K562 (cell line): ENCODE results near the gene TXNIP. TPM values are rescaled to one million over a fixed set of nuclear protein-coding genes. Genes with fewer than 3 reads are reported as not detected.
A peak's percentile ranks its signal among the peaks of the same experiment; 100 is the strongest.

Source experiments
- ATF2 ChIP-seq: sonication (generic); formaldehyde crosslinking; IDR thresholded peaks from 2 replicates; pipeline ENCODE4 v1.8.1; 2022; ENCODE audit warnings: missing genetic modification reagents
- BRF2 ChIP-seq: IDR thresholded peaks from 3 replicates; pipeline ENCODE4 v1.6.1; 2011; ENCODE audit warnings: borderline replicate concordance, mild to moderate bottlenecking; ENCODE audit not compliant: insufficient read length, insufficient read depth
- FOXJ3 ChIP-seq: sonication (generic); formaldehyde crosslinking; IDR thresholded peaks from 2 replicates; pipeline ENCODE4 v1.4.0; 2020; ENCODE audit warnings: mild to moderate bottlenecking, missing genetic modification reagents
- KLF1 ChIP-seq: fragments of 450-650 bp; IDR thresholded peaks from 2 replicates; pipeline ENCODE4 v1.6.1; 2016; ENCODE audit warnings: missing genetic modification characterization, missing compliant biosample characterization
- MBD1 ChIP-seq: fragments of 250-450 bp; sonication (Bioruptor Pico); IDR thresholded peaks from 2 replicates; pipeline ENCODE4 v1.8.0; 2022; ENCODE audit warnings: inconsistent platforms
- MCM5 ChIP-seq: fragments of 450-650 bp; IDR thresholded peaks from 2 replicates; pipeline ENCODE4 v1.6.1; 2016; ENCODE audit warnings: low read depth
- RAD51 ChIP-seq: fragments of 450-650 bp; IDR thresholded peaks from 2 replicates; pipeline ENCODE4 v1.7.1; 2016; ENCODE audit warnings: low read depth, mild to moderate bottlenecking, borderline replicate concordance
- RBM25 ChIP-seq: fragments of 200-400 bp; formaldehyde crosslinking; IDR thresholded peaks from 2 replicates; pipeline ENCODE4 v1.6.1; 2018; ENCODE audit warnings: low read length, low read depth, moderate library complexity; ENCODE audit not compliant: severe bottlenecking
- SAP30 ChIP-seq: fragments of 200-600 bp; sonication (generic); IDR thresholded peaks from 2 replicates; pipeline ENCODE4 v1.6.1; 2012; ENCODE audit warnings: borderline replicate concordance, low read depth, mild to moderate bottlenecking, moderate library complexity, low read length, control low read depth, inconsistent platforms; ENCODE audit not compliant: insufficient read depth, poor library complexity, severe bottlenecking
- SIX5 ChIP-seq, 2 experiments: IDR thresholded peaks; 2 replicates each; pipeline ENCODE4 v1.6.1; 2011; ENCODE audit warnings: low read length in 2 of 2, borderline replicate concordance in 1 of 2, low read depth in 1 of 2, mild to moderate bottlenecking in 1 of 2, moderate library complexity in 1 of 2; ENCODE audit not compliant: insufficient read depth in 1 of 2
- SNRNP70 ChIP-seq: fragments of 200-400 bp; formaldehyde crosslinking; optimal IDR thresholded peaks from 2 replicates; pipeline ENCODE3; 2017; ENCODE audit warnings: low read depth, low read length
- SRSF3 ChIP-seq: fragments of 200-400 bp; formaldehyde crosslinking; IDR thresholded peaks from 2 replicates; pipeline ENCODE4 v1.6.1; 2016; ENCODE audit warnings: mild to moderate bottlenecking, low read length, moderate library complexity; ENCODE audit not compliant: insufficient read depth
- TEAD1 ChIP-seq, 2 experiments: fragments of 450-650 bp in 1 of 2; sonication (generic) in 1 of 2; formaldehyde crosslinking; IDR thresholded peaks; 2 replicates each; pipeline versions ENCODE4 v1.4.0 to v1.8.0; 2020 to 2022; ENCODE audit warnings: mild to moderate bottlenecking in 2 of 2, missing genetic modification reagents in 1 of 2
- TSC22D4 ChIP-seq: fragments of 450-650 bp; IDR thresholded peaks from 2 replicates; pipeline ENCODE4 v1.6.1; 2016; ENCODE audit warnings: missing genetic modification characterization, missing biosample characterization, control low read depth
- ZFP91 ChIP-seq: sonication (generic); formaldehyde crosslinking; IDR thresholded peaks from 2 replicates; pipeline ENCODE4 v1.8.0; 2022; ENCODE audit warnings: mild to moderate bottlenecking, missing genetic modification reagents
- ZNF431 ChIP-seq: sonication (generic); formaldehyde crosslinking; IDR thresholded peaks from 2 replicates; pipeline ENCODE4 v1.8.0; 2022; ENCODE audit warnings: mild to moderate bottlenecking, missing genetic modification reagents
- ZNF512 ChIP-seq: IDR thresholded peaks from 2 replicates; pipeline ENCODE4 v1.6.1; 2016; ENCODE audit warnings: missing genetic modification characterization, missing compliant biosample characterization
- ZNF79 ChIP-seq: fragments of 250-450 bp; sonication (Bioruptor Pico); IDR thresholded peaks from 2 replicates; pipeline ENCODE4 v1.4.0; 2020; ENCODE audit warnings: low read depth, mild to moderate bottlenecking, moderate library complexity
- polyA plus RNA-seq, 8 experiments: library from polyadenylated mRNA; depleted of rRNA in 4 of 8; stranded (reverse) in 5 of 8; unstranded in 3 of 8; fragments of >200 nt; fragmentation: Nextera tagmentation in 2 of 8; fragmentation: Illumina TruSeq in 1 of 8; extraction: Ambion mirVana in 2 of 8; extraction: Trizol in 1 of 8; gene quantifications; 2 replicates each; pipeline versions ENCODE4 v1.2.1 to v1.2.3, GENCODE V29; 2011 to 2014; ENCODE audit warnings: inconsistent platforms in 1 of 8, missing spikeins in 1 of 8
- total RNA-seq, 7 experiments: library from RNA; depleted of rRNA in 6 of 7; stranded (reverse); fragments of >200 nt in 6 of 7; fragmentation: Illumina TruSeq in 2 of 7; extraction: Trizol in 2 of 7; gene quantifications; 2 replicates each; pipeline versions ENCODE4 v1.2.1 to v1.2.3, GENCODE V29; 2011 to 2021; ENCODE audit warnings: low replicate concordance in 1 of 7

The TXNIP gene
- total and polyA plus RNA-seq, 9 of the 15 experiments (the other 6 are each of a cell fraction or from before 2014, with no cell fraction given): 120 to 499 (median 257) TPM

GRCh38 chr1:146012703-146013558, 16.6 kb upstream of the TXNIP start (continued):
- TF ChIP-seq ZFP91 (CRISPR knock-in tag) (no peak), ZNF431 (CRISPR knock-in tag) (no peak), MBD1 (CRISPR knock-in tag) (no peak), RAD51 (no peak), SAP30 (no peak), SRSF3 (no peak), SIX5 (IDR thresholded peaks at IDR 0.05; ENCODE audit: borderline replicate concordance in 1 of 2, insufficient read depth in 1 of 2, low read depth in 1 of 2, low read length in 2 of 2) (no peak), ZNF512 (tag) (no peak), MCM5 (no peak), SNRNP70 (no peak), RBM25 (peak; percentile 42), FOXJ3 (CRISPR knock-in tag) (no peak), ZNF79 (no peak), ATF2 (CRISPR knock-in tag) (no peak), KLF1 (tag) (no peak), TEAD1 (CRISPR knock-in tag; IDR thresholded peaks at IDR 0.05) (no peak), TSC22D4 (no peak), BRF2 (no peak)
